Activated T-helper 2 cell treated with anti-CD3 and anti-CD28 coated beads, Interferon-gamma antibody, Interleukin-2, Interleukin-4, amounts not matched to agents 10 μg/mL and 5 μg/mL and 100 μg/mL, durations not matched to agents 14 hours and 24 hours and 36 hours (primary cell): ENCODE data around the gene SLIT3. TPM values are rescaled to one million over a fixed set of nuclear protein-coding genes. Genes with fewer than 3 reads are reported as not detected.

Experiments used
- DNase-seq: peaks from one replicate; pipeline ENCODE4 v3.0.0; 2021; ENCODE audit warnings: low spot score
- H3K27ac Mint-ChIP-seq: one replicate; pipeline ENCODE4 v1.8.0; 2021; ENCODE audit warnings: mixed read lengths
- H3K27me3 Mint-ChIP-seq: one replicate; pipeline ENCODE4 v1.8.0; 2021; ENCODE audit warnings: low read depth, mixed read lengths
- H3K36me3 Mint-ChIP-seq: one replicate; pipeline ENCODE4 v1.8.0; 2021; ENCODE audit warnings: low read depth, mixed read lengths
- H3K4me1 Mint-ChIP-seq: one replicate; pipeline ENCODE4 v1.8.0; 2021; ENCODE audit warnings: low read depth, mixed read lengths
- H3K4me3 Mint-ChIP-seq: one replicate; pipeline ENCODE4 v1.8.0; 2021; ENCODE audit warnings: low read depth, mild to moderate bottlenecking, moderate library complexity, mixed read lengths
- H3K9me3 Mint-ChIP-seq: one replicate; pipeline ENCODE4 v1.8.0; 2021; ENCODE audit warnings: mixed read lengths
- intact Hi-C: fragments of 100-400 bp; cut with micrococcal nuclease; formaldehyde crosslinking; loops from one replicate; pipeline ENCODE4 v1.15.1; 2023
- total RNA-seq: library from RNA; stranded (reverse); gene quantifications from 2 replicates; pipeline ENCODE4 v1.2.3, GENCODE V29; 2022

SLIT3 gene
- total RNA-seq, 1 donor from 2014 or later: 9.5 TPM

GRCh38 chr5:168852329-168852728 is 448.6 kb downstream of the SLIT3 start:
- H3K4me3 Mint-ChIP-seq: peak overlapping the region; percentile 68
- intact Hi-C loops: loop anchor here (1.0 to 5.0 kb wide), 8 partner anchors 15 to 730 kb away; partner anchors contain the start of gene SPDL1
- no peak for DNase-seq
- peak overlapping the region; percentile 93 for H3K27ac Mint-ChIP-seq
- no peaks in the 10 kb centered on the region for H3K27me3 Mint-ChIP-seq
- H3K9me3 Mint-ChIP-seq: no peaks in the 10 kb centered on the region
- H3K36me3 Mint-ChIP-seq: no peaks in the 10 kb centered on the region
- H3K4me1 Mint-ChIP-seq: peaks cover 54% of the 10 kb centered on the region

GRCh38 chr5:168851902-168852321 is 449.0 kb downstream of the SLIT3 start:
- Mint-ChIP-seq H3K4me1 (peaks cover 54% of the 10 kb centered on the region), H3K4me3 (peak overlapping the region; percentile 68), H3K27me3 (no peaks in the 10 kb centered on the region), H3K27ac (peak overlapping the region; percentile 93), H3K36me3 (no peaks in the 10 kb centered on the region), H3K9me3 (no peaks in the 10 kb centered on the region)
- intact Hi-C loops: loop anchor here (1.0 to 5.0 kb wide), 8 partner anchors 15 to 730 kb away; partner anchors contain the start of gene SPDL1
- peak; percentile 65 for DNase-seq

DNA sequence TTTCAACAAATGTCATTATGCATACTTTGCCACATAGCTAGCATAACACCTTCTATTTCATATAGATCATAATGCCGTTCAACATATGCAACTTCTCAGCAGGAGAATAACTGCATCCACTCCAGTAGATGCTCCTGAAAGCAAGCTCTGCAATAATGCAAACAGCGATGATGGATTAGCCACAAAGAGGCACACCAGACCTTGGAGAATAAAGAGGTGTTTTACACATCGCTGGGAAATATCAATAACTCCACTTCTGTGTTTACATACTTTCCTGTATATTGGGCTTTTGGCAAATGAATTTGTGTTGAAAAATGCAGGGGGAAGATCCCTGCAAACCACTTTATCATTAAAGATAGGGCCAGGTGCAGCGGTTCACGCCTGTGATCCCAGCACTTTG is 450.3 kb downstream of the SLIT3 start:
- no peak overlapping the region for H3K4me3 Mint-ChIP-seq
- no peaks in the 10 kb centered on the region for H3K36me3 Mint-ChIP-seq
- H3K4me1 Mint-ChIP-seq: peaks cover 51% of the 10 kb centered on the region
- H3K27ac Mint-ChIP-seq: peak overlapping the region; percentile 81
- intact Hi-C loops: loop anchor here (5.0 kb wide), 3 partner anchors 82 to 732 kb away; partner anchors contain the start of gene SPDL1
- DNase-seq: no peak
- H3K9me3 Mint-ChIP-seq: no peaks in the 10 kb centered on the region
- H3K27me3 Mint-ChIP-seq: no peaks in the 10 kb centered on the region

GRCh38 chr5:168848569-168848968 is 452.4 kb downstream of the SLIT3 start:
- H3K4me3 Mint-ChIP-seq: no peak overlapping the region

DNA sequence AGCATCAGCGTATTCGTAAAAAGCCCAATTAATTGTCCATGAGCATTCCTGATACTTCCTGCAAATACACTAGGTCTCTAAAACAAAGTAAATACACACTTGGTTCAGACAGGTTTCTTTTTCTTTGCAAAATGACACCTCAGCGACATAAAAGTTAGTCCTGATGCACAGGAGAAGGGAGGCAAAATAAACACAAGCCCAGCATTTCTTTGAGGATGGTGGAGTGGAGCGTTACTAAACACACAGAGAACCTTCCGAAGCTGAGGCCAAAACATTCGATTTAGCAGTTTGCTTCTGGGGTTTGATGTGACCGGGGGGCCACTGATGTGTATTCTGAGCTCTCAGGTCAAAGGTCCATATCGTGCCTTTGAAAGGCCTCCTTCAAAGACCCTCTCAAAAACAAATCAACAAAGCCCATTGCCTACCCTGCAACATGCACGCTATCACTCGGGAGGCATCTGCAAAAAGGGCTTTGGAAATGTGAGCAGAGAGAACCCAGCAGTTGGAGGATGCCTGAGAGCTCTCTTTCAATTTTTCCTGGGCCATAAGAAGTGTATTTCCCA is 453.3 kb downstream of the SLIT3 start:
- no peaks in the 10 kb centered on the region for H3K36me3 Mint-ChIP-seq
- no peak overlapping the region for H3K27ac Mint-ChIP-seq
- no peaks in the 10 kb centered on the region for H3K9me3 Mint-ChIP-seq
- H3K4me1 Mint-ChIP-seq: peaks cover 34% of the 10 kb centered on the region
- H3K27me3 Mint-ChIP-seq: no peaks in the 10 kb centered on the region
- DNase-seq: no peak
- H3K4me3 Mint-ChIP-seq: no peak overlapping the region
- intact Hi-C loops: no loop called here

More at GRCh38 chr5:168848569-168848968, 452.4 kb downstream of the SLIT3 start:
- Mint-ChIP-seq H3K27me3 (no peaks in the 10 kb centered on the region), H3K4me1 (peaks cover 41% of the 10 kb centered on the region), H3K36me3 (no peaks in the 10 kb centered on the region), H3K9me3 (no peaks in the 10 kb centered on the region), H3K27ac (no peak overlapping the region)
- intact Hi-C loops: no loop called here
- no peak for DNase-seq

- H3K9me3 Mint-ChIP-seq: no peaks in the 10 kb centered on the region
- H3K4me1 Mint-ChIP-seq: peaks cover 29% of the 10 kb centered on the region
- no peak overlapping the region for H3K4me3 Mint-ChIP-seq
- H3K27me3 Mint-ChIP-seq: no peaks in the 10 kb centered on the region
- intact Hi-C loops: no loop called here
- H3K36me3 Mint-ChIP-seq: no peaks in the 10 kb centered on the region
- peak overlapping the region; percentile 65 for H3K27ac Mint-ChIP-seq
- no peak for DNase-seq
Measured at GRCh38 chr5:168844922-168845296, 456.0 kb downstream of the SLIT3 start.

- Mint-ChIP-seq H3K9me3 (no peaks in the 10 kb centered on the region), H3K4me3 (no peak overlapping the region), H3K27me3 (no peaks in the 10 kb centered on the region), H3K4me1 (peaks cover 24% of the 10 kb centered on the region), H3K36me3 (no peaks in the 10 kb centered on the region), H3K27ac (peak overlapping the region; percentile 37)
- intact Hi-C loops: no loop called here
- no peak for DNase-seq
Measured at GRCh38 chr5:168844016-168844921, 456.7 kb downstream of the SLIT3 start.

DNA sequence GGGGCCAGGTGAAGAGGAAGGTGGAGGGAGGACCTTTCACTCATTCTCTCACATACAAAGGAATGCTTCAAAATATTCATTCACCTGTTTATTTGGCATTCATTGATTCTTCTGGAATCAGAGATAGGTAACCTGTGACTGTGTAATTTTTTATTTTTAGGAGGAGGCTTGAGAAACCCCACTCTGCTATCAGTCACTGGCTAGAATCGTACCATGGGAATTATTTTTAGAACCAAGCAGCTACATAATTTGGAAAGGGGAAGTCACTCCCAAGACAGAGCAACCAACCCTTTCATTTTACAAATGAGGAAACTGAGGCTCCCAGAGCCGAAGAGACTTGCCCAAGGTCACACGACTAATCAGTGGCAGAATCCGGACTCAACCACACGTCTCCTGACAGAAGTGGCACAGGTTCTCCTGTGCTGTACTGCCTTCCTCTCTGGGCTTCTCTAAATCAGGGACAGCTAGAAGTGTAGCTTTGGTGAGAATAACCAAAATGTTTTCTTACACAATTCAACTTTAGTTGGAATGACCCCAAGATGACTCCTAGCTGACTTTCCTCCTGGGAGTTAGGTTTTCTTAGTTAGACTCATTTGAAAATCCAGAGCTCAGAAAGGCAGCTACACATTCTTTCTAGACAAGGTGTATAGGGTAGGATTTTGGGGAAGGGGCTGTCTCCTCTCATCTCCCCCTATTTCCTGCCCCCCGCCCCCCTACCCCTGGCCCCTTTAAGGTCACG is 457.5 kb downstream of the SLIT3 start:
- intact Hi-C loops: no loop called here
- DNase-seq: no peak
- H3K4me3 Mint-ChIP-seq: no peak overlapping the region
- H3K27me3 Mint-ChIP-seq: no peaks in the 10 kb centered on the region
- no peak overlapping the region for H3K27ac Mint-ChIP-seq
- peaks cover 4% of the 10 kb centered on the region for H3K36me3 Mint-ChIP-seq
- H3K4me1 Mint-ChIP-seq: peaks cover 28% of the 10 kb centered on the region
- H3K9me3 Mint-ChIP-seq: no peaks in the 10 kb centered on the region

DNA sequence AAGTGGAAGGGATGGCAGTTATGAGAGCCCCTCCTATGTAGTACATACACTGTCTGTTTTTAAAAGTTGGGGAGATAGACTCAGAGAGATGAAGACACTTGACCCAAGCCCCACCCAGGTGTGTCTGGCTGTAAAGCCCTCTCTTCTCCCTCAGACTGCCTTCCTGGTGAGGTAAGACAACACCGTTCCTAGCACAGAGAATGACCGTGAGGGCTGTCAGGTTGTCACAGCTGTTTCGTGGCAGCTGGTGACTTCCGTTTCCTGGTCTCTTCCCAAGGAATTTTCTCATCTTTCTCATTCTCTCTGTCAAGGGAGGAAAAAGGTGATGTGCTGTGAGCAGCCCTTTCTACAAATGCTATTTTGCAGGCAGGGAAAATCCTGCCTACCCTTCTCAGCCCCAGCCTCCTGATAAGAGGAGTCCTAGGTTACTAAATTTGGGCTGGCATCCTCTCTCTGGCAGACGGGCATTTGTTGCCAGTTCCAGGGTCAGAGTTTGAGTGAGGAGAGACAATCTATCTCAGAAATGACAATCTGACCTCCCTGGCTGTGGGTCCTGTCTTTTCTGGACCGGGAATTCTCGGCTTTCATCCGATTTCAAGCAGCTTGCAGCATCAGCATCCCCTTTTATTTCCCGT is 458.3 kb downstream of the SLIT3 start:
- Mint-ChIP-seq H3K36me3 (peaks cover 7% of the 10 kb centered on the region), H3K27ac (peak overlapping the region; percentile 73), H3K4me3 (no peak overlapping the region), H3K27me3 (no peaks in the 10 kb centered on the region), H3K9me3 (no peaks in the 10 kb centered on the region), H3K4me1 (peaks cover 31% of the 10 kb centered on the region)
- intact Hi-C loops: no loop called here
- DNase-seq: no peak

- Mint-ChIP-seq H3K4me3 (no peak overlapping the region), H3K36me3 (peaks cover 19% of the 10 kb centered on the region), H3K27ac (peak overlapping the region; percentile 94), H3K9me3 (no peaks in the 10 kb centered on the region), H3K27me3 (no peaks in the 10 kb centered on the region), H3K4me1 (peaks cover 58% of the 10 kb centered on the region)
- no peak for DNase-seq
- intact Hi-C loops: loop anchor here (1.0 to 5.0 kb wide), 4 partner anchors 14 to 104 kb away; no protein-coding TSS in a partner anchor
Measured at GRCh38 chr5:168837852-168838251, 463.1 kb downstream of the SLIT3 start.

DNA sequence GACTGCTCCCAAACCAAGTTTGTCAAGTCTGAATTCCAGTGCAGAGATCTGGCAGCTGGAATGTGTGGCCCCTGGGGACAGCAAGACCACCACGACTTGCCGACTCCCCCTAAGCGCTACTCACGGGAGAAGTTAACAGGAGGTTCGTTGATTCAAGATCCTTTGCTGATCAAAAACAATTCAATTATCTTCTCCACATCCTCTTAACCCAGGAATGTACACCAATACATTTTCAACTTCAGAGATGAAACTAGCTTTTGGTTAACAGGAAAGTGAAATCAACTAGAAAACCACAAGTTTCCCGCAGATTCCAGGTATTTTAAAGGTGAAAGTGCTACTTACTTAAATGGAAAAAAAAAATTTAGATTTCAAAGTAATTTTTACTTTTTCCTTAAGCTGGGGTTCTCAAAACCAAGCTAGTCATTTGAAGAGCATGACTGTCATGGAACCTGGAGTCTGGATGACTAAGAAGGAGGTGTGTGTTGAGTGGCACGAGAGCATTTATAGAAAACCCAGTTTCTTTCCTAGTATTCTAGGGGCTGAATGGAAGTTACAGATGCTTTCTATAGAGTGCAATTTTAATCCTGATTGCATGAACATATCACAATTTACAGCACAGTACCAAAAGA is 464.2 kb downstream of the SLIT3 start:
- H3K27me3 Mint-ChIP-seq: no peaks in the 10 kb centered on the region
- peaks cover 53% of the 10 kb centered on the region for H3K4me1 Mint-ChIP-seq
- peak overlapping the region; percentile 81 for H3K4me3 Mint-ChIP-seq
- DNase-seq: no peak
- H3K27ac Mint-ChIP-seq: peak overlapping the region; percentile 94
- H3K9me3 Mint-ChIP-seq: no peaks in the 10 kb centered on the region
- H3K36me3 Mint-ChIP-seq: peaks cover 19% of the 10 kb centered on the region
- intact Hi-C loops: loop anchor here (1.0 to 5.0 kb wide), 7 partner anchors 13 to 106 kb away; no protein-coding TSS in a partner anchor

DNA sequence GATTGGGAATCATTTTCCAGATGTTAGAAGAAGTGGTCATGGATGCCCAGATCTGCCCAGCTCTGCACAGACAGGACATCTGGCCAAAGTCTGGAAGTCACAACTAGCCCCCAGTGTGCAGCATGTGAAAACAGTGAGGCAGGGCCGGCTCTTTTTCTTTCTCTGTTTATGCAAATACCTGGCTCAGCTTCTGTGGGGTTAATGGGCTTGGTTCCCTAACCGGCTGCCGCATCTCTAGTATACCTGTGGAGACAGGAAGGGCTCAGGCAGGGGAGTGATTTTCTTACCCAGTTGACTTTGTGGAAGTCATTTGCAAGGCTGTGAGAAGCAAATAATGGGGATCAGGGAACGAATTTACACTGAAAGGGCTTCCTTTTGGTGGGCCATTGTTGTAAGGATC is 467.0 kb downstream of the SLIT3 start:
- peak overlapping the region; percentile 22 for H3K4me3 Mint-ChIP-seq
- no peaks in the 10 kb centered on the region for H3K9me3 Mint-ChIP-seq
- peak overlapping the region; percentile 58 for H3K27ac Mint-ChIP-seq
- H3K4me1 Mint-ChIP-seq: peaks cover 41% of the 10 kb centered on the region
- H3K27me3 Mint-ChIP-seq: no peaks in the 10 kb centered on the region
- DNase-seq: no peak
- intact Hi-C loops: no loop called here
- H3K36me3 Mint-ChIP-seq: peaks cover 19% of the 10 kb centered on the region
